HepG2 (cell line): ENCODE measurements around the gene DNASE1. TPM values are rescaled to one million over a fixed set of nuclear protein-coding genes. Genes with fewer than 3 reads are reported as not detected.

Experiments
- ATAC-seq: fragments of 200-7000 bp; cut with Tn5 transposase; 3 replicates; pipeline ENCODE4 v1.9.1; 2020; ENCODE audit warnings: mild to moderate bottlenecking, moderate library complexity
- BruUV-seq: library from RNA; stranded (reverse); fragments of 400-500 nt; replicated peaks from 2 replicates; lab custom pipeline; 2021; lab: Mats Ljungman, UMichigan
- CTCF ChIA-PET: fragments of 300-600 bp; formaldehyde crosslinking; extraction: SDS; loops from one replicate; lab custom pipeline; 2021; ENCODE audit warnings: low total read pairs, inconsistent platforms, low intra/inter-chr PET ratio; lab: Yijun Ruan, JAX
- POLR2A ChIA-PET: fragments of 350-600 bp; sonication (Branson Sonifier 250); formaldehyde crosslinking; loops from one replicate; lab custom pipeline; 2020; ENCODE audit warnings: antibody characterized with exemption, inconsistent platforms; lab: Yijun Ruan, JAX
- DNase-seq: peaks from one replicate; pipeline ENCODE4 v3.0.0-alpha.2; 2015; ENCODE audit warnings: low spot score
- FAIRE-seq: peaks from 3 replicates; lab custom pipeline; 2011; peaks lifted over from hg19 to GRCh38; lab: Jason Lieb, UNC
- H2AFZ ChIP-seq: one replicate; pipeline ENCODE4 v1.6.1; 2011; ENCODE audit warnings: low read length, inconsistent platforms
- H3K27ac ChIP-seq: fragments of 300-600 bp; 3 replicates; pipeline ENCODE4 v1.8.0; 2011; ENCODE audit warnings: mixed run types, mild to moderate bottlenecking, mixed read lengths, low read length, inconsistent platforms; ENCODE audit not compliant: insufficient read depth; ENCODE audit errors: extremely low read length
- H3K27me3 ChIP-seq, 2 experiments: fragments of 200-600 bp in 1 of 2; 2 replicates in 1 of 2; 3 replicates in 1 of 2; pipeline versions ENCODE4 v1.6.0 to v1.8.0; 2011; ENCODE audit warnings: low read length in 2 of 2, mild to moderate bottlenecking in 2 of 2, moderate library complexity in 2 of 2, inconsistent platforms in 1 of 2; ENCODE audit not compliant: insufficient read depth in 2 of 2, control insufficient read depth in 1 of 2
- H3K36me3 ChIP-seq, 2 experiments: fragments of 200-600 bp in 1 of 2; replicated peaks in 1 of 2; 2 replicates in 1 of 2; 3 replicates in 1 of 2; pipeline versions ENCODE4 v1.5.1 to v1.8.0; 2011; ENCODE audit warnings: low read length in 2 of 2, inconsistent platforms in 1 of 2; ENCODE audit not compliant: insufficient read depth in 2 of 2, control insufficient read depth in 1 of 2
- H3K4me1 ChIP-seq: 2 replicates; pipeline ENCODE4 v1.5.1; 2012; ENCODE audit warnings: low read length, inconsistent platforms; ENCODE audit not compliant: insufficient read depth
- H3K4me2 ChIP-seq: 2 replicates; pipeline ENCODE4 v1.6.0; 2011; ENCODE audit warnings: low read depth, low read length, inconsistent platforms
- H3K4me3 ChIP-seq, 3 experiments: fragments of 200-600 bp in 1 of 3; sonication (generic), shearing (Covaris generic) in 1 of 3; replicated peaks in 1 of 3; 2 replicates each; pipeline ENCODE4 v1.5.1; 2011 to 2016; ENCODE audit warnings: low read length in 3 of 3, inconsistent platforms in 2 of 3, low read depth in 2 of 3, mild to moderate bottlenecking in 2 of 3, control low read depth in 1 of 3, mixed read lengths in 1 of 3; ENCODE audit not compliant: insufficient read depth in 1 of 3
- H3K79me2 ChIP-seq: one replicate; pipeline ENCODE4 v1.6.1; 2011; ENCODE audit warnings: low read length, inconsistent platforms; ENCODE audit not compliant: insufficient read depth
- H3K9ac ChIP-seq: 2 replicates; pipeline ENCODE4 v1.6.0; 2011; ENCODE audit warnings: mild to moderate bottlenecking, low read depth, low read length, inconsistent platforms; ENCODE audit not compliant: insufficient read depth
- H3K9me3 ChIP-seq: 2 replicates; pipeline ENCODE4 v1.5.1; 2012; ENCODE audit warnings: mild to moderate bottlenecking, low read length
- H4K20me1 ChIP-seq: 2 replicates; pipeline ENCODE4 v1.6.0; 2011; ENCODE audit warnings: inconsistent platforms, mild to moderate bottlenecking, low read length, moderate library complexity; ENCODE audit not compliant: insufficient read depth
- DBP ChIP-seq: sonication (generic); formaldehyde crosslinking; IDR thresholded peaks from 2 replicates; pipeline ENCODE4 v1.4.0; 2020; ENCODE audit warnings: missing genetic modification reagents; ENCODE audit errors: not compliant biosample characterization
- PATZ1 ChIP-seq: sonication (generic); formaldehyde crosslinking; IDR thresholded peaks from 2 replicates; pipeline ENCODE4 v1.4.0; 2020; ENCODE audit warnings: missing genetic modification reagents
- WGBS: methylation state at CpG from one replicate; pipeline ENCODE4 v1.1.6; 2017; ENCODE audit warnings: low lambda C conversion rate; 5-methylcytosine and 5-hydroxymethylcytosine counted together
- in situ Hi-C: cut with HindIII; loops from 2 replicates; pipeline ENCODE4 v1.10.0; 2017; ENCODE audit warnings: low pct_unique_long_range_greater_than_20kb; ENCODE audit not compliant: extremely low pct_ligation_motif_present
- intact Hi-C: fragments of 100-400 bp; cut with micrococcal nuclease; formaldehyde crosslinking; loops from one replicate; pipeline ENCODE4 v1.10.0; 2022; ENCODE audit not compliant: unreplicated experiment
- polyA plus RNA-seq, 8 experiments: library from polyadenylated mRNA; depleted of rRNA in 3 of 8; stranded (reverse) in 7 of 8; unstranded in 1 of 8; fragments of >200 nt; fragmentation: Illumina TruSeq in 4 of 8; extraction: Trizol in 4 of 8; gene quantifications; 2 replicates each; pipeline versions ENCODE4 v1.2.1 to v1.2.3, GENCODE V29; 2011 to 2016; ENCODE audit warnings: low read depth in 4 of 8, missing spikeins in 1 of 8, mixed read lengths in 1 of 8; ENCODE audit not compliant: insufficient read depth in 1 of 8
- total RNA-seq, 5 experiments: library from RNA; depleted of rRNA; stranded (reverse); fragments of >200 nt; fragmentation: Illumina TruSeq; extraction: Trizol; gene quantifications; 2 replicates each; pipeline ENCODE4 v1.2.3, GENCODE V29; 2016; ENCODE audit warnings: low read depth in 1 of 5

The DNASE1 gene
- total and polyA plus RNA-seq, 2 of the 13 experiments (the other 11 are each of a cell fraction or from before 2014, with no cell fraction given) = 7.1 to 11.1 TPM

- BruUV-seq = no TSS peak
- ChIA-PET POLR2A (no interaction called here), CTCF (no interaction called here)
- no peaks in the 10 kb centered on the region for H3K79me2 ChIP-seq
- H3K9me3 ChIP-seq = no peaks in the 10 kb centered on the region
- H3K9ac ChIP-seq = 0 out of 2 replicates have a peak overlapping the region, but pooled peaks have one; percentile 52
- 0 out of 2 replicates have a peak, but pooled peaks have one; percentile 18 for TF ChIP-seq PATZ1 (CRISPR knock-in tag)
- TF ChIP-seq DBP (CRISPR knock-in tag) = no peak
- H2AFZ ChIP-seq = no peak overlapping the region
- in situ Hi-C loops = no loop called here
- H3K27me3 ChIP-seq = no peaks in the 10 kb centered on the region
- no peaks in the 10 kb centered on the region for H4K20me1 ChIP-seq
- 83% methylated on average over 6 of the region's 6 CpGs for WGBS
- no peak overlapping the region for H3K4me3 ChIP-seq
- intact Hi-C loops = no loop called here
- peak overlapping the region; percentile 62 for H3K27ac ChIP-seq
- FAIRE-seq (no peak), ATAC-seq (no peak), DNase-seq (no peak)
- H3K4me1 ChIP-seq = peaks cover 40% of the 10 kb centered on the region
- peaks cover 1 to 2% of the 10 kb centered on the region in 2 experiments; a peak in 1 of 5 replicates for H3K36me3 ChIP-seq
- H3K4me2 ChIP-seq = no peak overlapping the region
Observed at GRCh38 chr16:3645108-3645503, 9.4 kb upstream of the DNASE1 start.
